DOHH2 (cell line): ENCODE results near the gene ALCAM.

ENCODE experiments used
- CTCF ChIP-seq: fragments of 200-600 bp; sonication (generic); IDR thresholded peaks from one replicate; pipeline ENCODE4 v1.5.1; 2014; ENCODE audit warnings: antibody characterized with exemption, mild to moderate bottlenecking, low read depth, low read length; ENCODE audit not compliant: poor library complexity, severe bottlenecking
- EZH2phosphoT487 ChIP-seq: fragments of 200-600 bp; sonication (generic); IDR thresholded peaks from 2 replicates; pipeline ENCODE4 v1.6.1; 2017; ENCODE audit warnings: borderline replicate concordance, mild to moderate bottlenecking, antibody characterized with exemption, low read length, moderate library complexity, mixed read lengths

- TF ChIP-seq EZH2phosphoT487: no peak
- no peak for TF ChIP-seq CTCF
These were observed 73.4 kb downstream of the ALCAM start for GRCh38 chr3:105440113-105440512.
